K562 (cell line): ENCODE data around the gene DKC1. TPM values are rescaled to one million over a fixed set of nuclear protein-coding genes. Genes with fewer than 3 reads are reported as not detected.

Experiments
- BCL6 ChIP-seq: fragments of 250-450 bp; sonication (Bioruptor Pico); IDR thresholded peaks from 2 replicates; pipeline ENCODE4 v1.4.0; 2020
- CEBPG ChIP-seq, 3 experiments: fragments of 200-800 bp in 1 of 3; sonication (Bioruptor generic) in 1 of 3; sonication (generic) in 1 of 3; formaldehyde crosslinking in 1 of 3; IDR thresholded peaks in 2 of 3; conservative IDR thresholded peaks in 1 of 3; 2 replicates each; pipeline versions ENCODE4 v1.6.1 to v1.8.0; 2016 to 2022; ENCODE audit warnings: missing compliant biosample characterization in 2 of 3, missing genetic modification characterization in 2 of 3, mild to moderate bottlenecking in 1 of 3, missing genetic modification reagents in 1 of 3
- EGR1 ChIP-seq: fragments of 450-650 bp; conservative IDR thresholded peaks from 2 replicates; pipeline ENCODE4 v1.6.1; 2017; ENCODE audit warnings: mild to moderate bottlenecking
- GATAD2B ChIP-seq: fragments of 450-650 bp; IDR thresholded peaks from 2 replicates; pipeline ENCODE4 v1.6.1; 2017; ENCODE audit warnings: mild to moderate bottlenecking, borderline replicate concordance
- GTF2A2 ChIP-seq: IDR thresholded peaks from 2 replicates; pipeline ENCODE4 v1.6.1; 2016; ENCODE audit warnings: mild to moderate bottlenecking, missing genetic modification characterization, missing compliant biosample characterization
- HDAC6 ChIP-seq: IDR thresholded peaks from 2 replicates; pipeline ENCODE4 v1.6.1; 2012; ENCODE audit warnings: low read depth, mild to moderate bottlenecking, control low read depth, inconsistent platforms, low read length, moderate library complexity
- ILF3 ChIP-seq: fragments of 450-650 bp; IDR thresholded peaks from 2 replicates; pipeline ENCODE4 v1.6.1; 2018; ENCODE audit warnings: antibody characterized with exemption, mild to moderate bottlenecking, moderate library complexity, borderline replicate concordance
- KLF1 ChIP-seq: fragments of 450-650 bp; IDR thresholded peaks from 2 replicates; pipeline ENCODE4 v1.6.1; 2016; ENCODE audit warnings: missing genetic modification characterization, missing compliant biosample characterization
- KLF10 ChIP-seq: fragments of 250-450 bp; sonication (Bioruptor Pico); IDR thresholded peaks from 2 replicates; pipeline ENCODE4 v1.6.1; 2021; ENCODE audit warnings: matching md5 sums
- MEIS2 ChIP-seq: fragments of 450-650 bp; IDR thresholded peaks from 2 replicates; pipeline ENCODE4 v1.6.1; 2014; ENCODE audit warnings: mild to moderate bottlenecking; ENCODE audit not compliant: partially characterized antibody
- NR3C1 ChIP-seq: sonication (generic); formaldehyde crosslinking; IDR thresholded peaks from 2 replicates; pipeline ENCODE4 v1.8.1; 2022; ENCODE audit warnings: missing genetic modification reagents
- RB1 ChIP-seq: fragments of 450-650 bp; IDR thresholded peaks from 2 replicates; pipeline ENCODE4 v1.6.1; 2017; ENCODE audit warnings: low read depth, mild to moderate bottlenecking
- SMARCE1 ChIP-seq: fragments of 450-650 bp; IDR thresholded peaks from 2 replicates; pipeline ENCODE4 v1.7.1; 2016; ENCODE audit warnings: mild to moderate bottlenecking
- SOX6 ChIP-seq: fragments of 450-650 bp; IDR thresholded peaks from 2 replicates; pipeline ENCODE4 v1.6.1; 2014; ENCODE audit warnings: mild to moderate bottlenecking
- SRSF9 ChIP-seq: fragments of 200-400 bp; formaldehyde crosslinking; IDR thresholded peaks from 2 replicates; pipeline ENCODE4 v1.6.1; 2017; ENCODE audit warnings: low read depth, low read length, borderline replicate concordance
- STAT6 ChIP-seq: sonication (generic); formaldehyde crosslinking; IDR thresholded peaks from 2 replicates; pipeline ENCODE4 v1.8.1; 2023; ENCODE audit warnings: mild to moderate bottlenecking, missing genetic modification reagents
- SUPT5H ChIP-seq: fragments of 450-650 bp; IDR thresholded peaks from 2 replicates; pipeline ENCODE4 v1.6.1; 2016
- ZBTB8A ChIP-seq: fragments of 450-650 bp; IDR thresholded peaks from 2 replicates; pipeline ENCODE4 v1.6.1; 2018; ENCODE audit warnings: mild to moderate bottlenecking, moderate library complexity; ENCODE audit not compliant: partially characterized antibody
- ZNF197 ChIP-seq: fragments of 200-800 bp; sonication (Bioruptor generic); IDR thresholded peaks from 2 replicates; pipeline ENCODE4 v1.6.1; 2016; ENCODE audit warnings: low read depth, missing genetic modification characterization, missing compliant biosample characterization
- ZNF23 ChIP-seq: fragments of 250-450 bp; sonication (Bioruptor Pico); IDR thresholded peaks from 2 replicates; pipeline ENCODE4 v1.4.0; 2020; ENCODE audit warnings: mild to moderate bottlenecking
- ZNF232 ChIP-seq: sonication (generic); formaldehyde crosslinking; IDR thresholded peaks from 2 replicates; pipeline ENCODE4 v1.8.0; 2022; ENCODE audit warnings: mild to moderate bottlenecking, missing genetic modification reagents
- ZNF311 ChIP-seq: fragments of 250-450 bp; sonication (Bioruptor Pico); IDR thresholded peaks from 2 replicates; pipeline ENCODE4 v1.4.0; 2020; ENCODE audit warnings: mild to moderate bottlenecking, moderate library complexity
- ZNF445 ChIP-seq: fragments of 250-450 bp; sonication (Bioruptor Pico); IDR thresholded peaks from 2 replicates; pipeline ENCODE4 v1.4.0; 2020; ENCODE audit warnings: low read depth, mild to moderate bottlenecking, moderate library complexity
- ZNF77 ChIP-seq: fragments of 250-450 bp; sonication (Bioruptor Pico); IDR thresholded peaks from 2 replicates; pipeline ENCODE4 v1.5.0; 2020
- polyA plus RNA-seq, 8 experiments: library from polyadenylated mRNA; depleted of rRNA in 4 of 8; stranded (reverse) in 5 of 8; unstranded in 3 of 8; fragments of >200 nt; fragmentation: Nextera tagmentation in 2 of 8; fragmentation: Illumina TruSeq in 1 of 8; extraction: Ambion mirVana in 2 of 8; extraction: Trizol in 1 of 8; gene quantifications; 2 replicates each; pipeline versions ENCODE4 v1.2.1 to v1.2.3, GENCODE V29; 2011 to 2014; ENCODE audit warnings: inconsistent platforms in 1 of 8, missing spikeins in 1 of 8
- total RNA-seq, 7 experiments: library from RNA; depleted of rRNA in 6 of 7; stranded (reverse); fragments of >200 nt in 6 of 7; fragmentation: Illumina TruSeq in 2 of 7; extraction: Trizol in 2 of 7; gene quantifications; 2 replicates each; pipeline versions ENCODE4 v1.2.1 to v1.2.3, GENCODE V29; 2011 to 2021; ENCODE audit warnings: low replicate concordance in 1 of 7
- TF ChIP-seq, protein P1 (sequence below): fragments of 450-650 bp; IDR thresholded peaks from 2 replicates; pipeline ENCODE4 v1.6.1; 2016; ENCODE audit warnings: missing biosample characterization, missing genetic modification characterization
- TF ChIP-seq, protein P2 (sequence below): fragments of 450-650 bp; formaldehyde crosslinking; IDR thresholded peaks from 2 replicates; pipeline ENCODE4 v1.4.0; 2020; ENCODE audit warnings: mild to moderate bottlenecking

The DKC1 gene
- total and polyA plus RNA-seq, 9 of the 15 experiments (the other 6 are each of a cell fraction or from before 2014, with no cell fraction given) = 205 to 313 (median 219) TPM

GRCh38 chrX:154818916-154819770 lies 56.5 kb downstream of the DKC1 start (continued):
- TF ChIP-seq, protein P1, sequence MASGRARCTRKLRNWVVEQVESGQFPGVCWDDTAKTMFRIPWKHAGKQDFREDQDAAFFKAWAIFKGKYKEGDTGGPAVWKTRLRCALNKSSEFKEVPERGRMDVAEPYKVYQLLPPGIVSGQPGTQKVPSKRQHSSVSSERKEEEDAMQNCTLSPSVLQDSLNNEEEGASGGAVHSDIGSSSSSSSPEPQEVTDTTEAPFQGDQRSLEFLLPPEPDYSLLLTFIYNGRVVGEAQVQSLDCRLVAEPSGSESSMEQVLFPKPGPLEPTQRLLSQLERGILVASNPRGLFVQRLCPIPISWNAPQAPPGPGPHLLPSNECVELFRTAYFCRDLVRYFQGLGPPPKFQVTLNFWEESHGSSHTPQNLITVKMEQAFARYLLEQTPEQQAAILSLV = no peak
- peak; percentile 21; the same call in 1 of the 2 replicates for TF ChIP-seq SOX6
- TF ChIP-seq NR3C1 (CRISPR knock-in tag) = no peak
- TF ChIP-seq CEBPG (CRISPR knock-in tag; IDR thresholded peaks at IDR 0.05) = no peak
- TF ChIP-seq CEBPG (tag; conservative IDR thresholded peaks at IDR 0.05 in 1 of 2, IDR thresholded peaks at IDR 0.05 in 1 of 2) = no peak
- TF ChIP-seq ZNF197 (CRISPR knock-in tag) = no peak
- no peak for TF ChIP-seq KLF10 (CRISPR knock-in tag)
- TF ChIP-seq GATAD2B = 0 out of 2 replicates have a peak, but pooled peaks have one; percentile 18
- TF ChIP-seq KLF1 (tag) = no peak
- no peak for TF ChIP-seq HDAC6
- TF ChIP-seq ZNF23 (CRISPR knock-in tag) = no peak
- no peak for TF ChIP-seq ZNF232
- no peak for TF ChIP-seq ILF3
- TF ChIP-seq SRSF9 = no peak
- TF ChIP-seq SMARCE1 = 0 out of 2 replicates have a peak, but pooled peaks have one; percentile 13
- no peak for TF ChIP-seq ZNF311 (CRISPR knock-in tag)
- no peak for TF ChIP-seq STAT6
- no peak for TF ChIP-seq ZNF445 (CRISPR knock-in tag)
- TF ChIP-seq RB1 = no peak
- TF ChIP-seq SUPT5H = no peak
- no peak for TF ChIP-seq ZNF77 (CRISPR knock-in tag)
- TF ChIP-seq MEIS2 = peak; percentile 74
- no peak for TF ChIP-seq GTF2A2 (tag)
- TF ChIP-seq BCL6 (CRISPR knock-in tag) = no peak
- TF ChIP-seq, protein P2, sequence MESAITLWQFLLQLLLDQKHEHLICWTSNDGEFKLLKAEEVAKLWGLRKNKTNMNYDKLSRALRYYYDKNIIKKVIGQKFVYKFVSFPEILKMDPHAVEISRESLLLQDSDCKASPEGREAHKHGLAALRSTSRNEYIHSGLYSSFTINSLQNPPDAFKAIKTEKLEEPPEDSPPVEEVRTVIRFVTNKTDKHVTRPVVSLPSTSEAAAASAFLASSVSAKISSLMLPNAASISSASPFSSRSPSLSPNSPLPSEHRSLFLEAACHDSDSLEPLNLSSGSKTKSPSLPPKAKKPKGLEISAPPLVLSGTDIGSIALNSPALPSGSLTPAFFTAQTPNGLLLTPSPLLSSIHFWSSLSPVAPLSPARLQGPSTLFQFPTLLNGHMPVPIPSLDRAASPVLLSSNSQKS = no peak
- TF ChIP-seq EGR1 = no peak
- no peak for TF ChIP-seq ZBTB8A
